T-cell (primary cell): ENCODE results near the gene KIFC1. TPM values are rescaled to one million over a fixed set of nuclear protein-coding genes. Genes with fewer than 3 reads are reported as not detected.

Experiments used
- ATAC-seq, 4 experiments: fragments of 200-7000 bp in 3 of 4; fragments of 150-1000 bp in 1 of 4; cut with Tn5 transposase; replicated peaks in 1 of 4; 1 replicate in 3 of 4; 2 replicates in 1 of 4; pipeline ENCODE4 v1.10.0; 2021; ENCODE audit warnings: moderate library complexity in 3 of 4, mild to moderate bottlenecking in 2 of 4, moderate number of reproducible peaks in 1 of 4
- CTCF ChIA-PET, 2 donors: fragments of 300-600 bp; sonication (Branson Sonifier 250); formaldehyde crosslinking; loops; one replicate each; lab custom pipeline; 2022; ENCODE audit warnings: antibody characterized with exemption in 2 of 2; lab: Charles Lee
- POLR2A ChIA-PET, 2 donors: fragments of 300-600 bp; sonication (Branson Sonifier 250); formaldehyde crosslinking; loops; one replicate each; lab custom pipeline; 2022; ENCODE audit warnings: antibody characterized with exemption in 2 of 2; lab: Charles Lee
- DNase-seq, 35 experiments: peaks; one replicate each; pipeline versions ENCODE4 v3.0.0 to v3.0.0-alpha.2; 2013 to 2023
- H3K27ac ChIP-seq: one replicate; pipeline ENCODE4 v1.5.1; 2013; ENCODE audit warnings: low read length
- H3K27me3 ChIP-seq, 2 experiments: replicated peaks in 1 of 2; 1 replicate in 1 of 2; 2 replicates in 1 of 2; pipeline versions ENCODE4 v1.6.1 to v1.7.0; 2013; ENCODE audit warnings: low read length in 1 of 2, mixed read lengths in 1 of 2; ENCODE audit not compliant: control insufficient read depth in 2 of 2, insufficient read depth in 2 of 2; ENCODE audit errors: extremely low read depth in 1 of 2
- H3K36me3 ChIP-seq, 2 donors: 1 replicate in 1 of 2; 2 replicates in 1 of 2; pipeline versions ENCODE4 v1.6.1 to v1.7.0; 2013; ENCODE audit warnings: low read length in 1 of 2; ENCODE audit not compliant: control insufficient read depth in 2 of 2, insufficient read depth in 1 of 2; ENCODE audit errors: extremely low read depth in 1 of 2
- H3K4me1 ChIP-seq, 2 experiments: 1 replicate in 1 of 2; 2 replicates in 1 of 2; pipeline versions ENCODE4 v1.6.1 to v1.7.0; 2013; ENCODE audit warnings: low read length in 2 of 2, mixed read lengths in 1 of 2; ENCODE audit not compliant: insufficient read depth in 2 of 2, control insufficient read depth in 1 of 2; ENCODE audit errors: extremely low read depth in 1 of 2
- H3K4me3 ChIP-seq, 2 donors: 1 replicate in 1 of 2; 2 replicates in 1 of 2; pipeline versions ENCODE4 v1.5.1 to v1.7.0; 2013; ENCODE audit warnings: mild to moderate bottlenecking in 2 of 2, low read length in 1 of 2, moderate library complexity in 1 of 2; ENCODE audit not compliant: control insufficient read depth in 1 of 2; ENCODE audit errors: extremely low read depth in 1 of 2
- H3K9me3 ChIP-seq: 2 replicates; pipeline ENCODE4 v1.7.0; 2013
- H3K27ac Mint-ChIP-seq, 2 donors: one replicate each; pipeline ENCODE4 v1.8.0; 2020 to 2021; ENCODE audit warnings: mild to moderate bottlenecking in 2 of 2, mixed read lengths in 2 of 2
- H3K27me3 Mint-ChIP-seq, 2 donors: one replicate each; pipeline ENCODE4 v1.8.0; 2021 to 2022; ENCODE audit warnings: mixed read lengths in 2 of 2
- H3K36me3 Mint-ChIP-seq: one replicate; pipeline ENCODE4 v1.8.0; 2021; ENCODE audit warnings: mixed read lengths
- H3K4me1 Mint-ChIP-seq, 3 donors: one replicate each; pipeline ENCODE4 v1.8.0; 2020 to 2022; ENCODE audit warnings: mixed read lengths in 3 of 3, mild to moderate bottlenecking in 1 of 3
- H3K4me3 Mint-ChIP-seq, 3 donors: one replicate each; pipeline ENCODE4 v1.8.0; 2020 to 2022; ENCODE audit warnings: mild to moderate bottlenecking in 3 of 3, mixed read lengths in 3 of 3, moderate library complexity in 3 of 3
- H3K9me3 Mint-ChIP-seq, 3 donors: one replicate each; pipeline ENCODE4 v1.8.0; 2020 to 2022; ENCODE audit warnings: mixed read lengths in 3 of 3
- WGBS: methylation state at CpG from one replicate; pipeline ENCODE4 v1.1.5; 2013; ENCODE audit warnings: missing lambda C conversion rate; ENCODE audit not compliant: insufficient coverage; 5-methylcytosine and 5-hydroxymethylcytosine counted together
- total RNA-seq, 35 experiments: library from RNA in 6 of 35; stranded (reverse) in 6 of 35; fragments of 120-200 nt in 1 of 35; gene quantifications; one replicate each; pipeline versions ENCODE4 v1.2.1 to v1.2.4 and lab custom pipeline; 2013 to 2026

The KIFC1 gene
- total RNA-seq, 5 donors from 2014 or later (not counting 1 experiment from before 2014, with no cell fraction given): 1.1 to 2.9 (median 1.8) TPM

DNA sequence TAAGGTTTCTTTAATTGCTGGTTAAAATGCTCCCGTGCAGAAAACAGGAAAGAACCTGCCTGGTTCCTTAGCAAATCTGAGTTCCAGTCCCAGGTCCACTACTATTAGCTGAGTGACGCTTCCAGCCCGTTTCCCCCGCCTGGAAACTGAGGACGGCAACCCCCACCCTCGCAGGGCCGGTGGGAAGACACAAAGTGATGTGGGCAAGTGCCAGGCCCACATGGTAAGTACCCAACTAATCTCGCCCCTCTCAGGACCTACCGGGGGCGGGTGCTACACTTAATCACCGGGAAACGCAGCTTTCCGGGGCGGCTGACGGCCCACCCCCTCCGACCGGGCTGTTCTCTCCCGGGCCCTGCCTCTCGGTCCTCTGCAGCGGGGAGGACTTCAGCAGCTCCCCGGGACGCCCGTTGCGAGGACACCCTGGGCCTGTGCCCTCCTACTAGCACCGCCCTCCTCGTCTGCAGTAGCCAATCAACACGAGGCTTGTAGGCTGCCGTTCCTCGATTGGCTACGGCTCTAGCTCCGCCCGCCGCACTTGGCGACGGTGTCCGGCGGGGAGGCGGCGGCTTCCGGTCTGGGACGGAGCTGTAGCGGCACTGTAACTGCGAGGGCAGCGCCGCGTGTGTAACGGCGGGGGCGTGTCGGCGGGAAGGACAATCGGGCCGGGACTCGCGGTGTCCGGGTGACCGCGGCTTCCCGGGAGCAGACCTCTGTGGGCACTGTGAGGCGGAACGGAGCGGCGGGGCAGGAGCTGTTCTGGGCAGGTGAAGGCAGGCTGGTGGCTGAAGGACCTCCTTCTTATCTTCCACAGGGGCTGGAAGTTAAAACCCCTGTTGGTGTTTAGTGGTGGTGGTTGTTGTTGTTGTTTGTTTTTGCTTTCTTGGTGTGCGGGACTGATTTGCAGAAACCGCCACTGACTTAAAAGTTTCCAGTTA lies 62.7 kb downstream of the KIFC1 start, which contains the start of gene ZBTB9:
Gene ZBTB9 (plus strand): TSS at position 568 of the 938 bp plus-strand sequence. CDS start 525 bp downstream, outside the sequence.
- DNase-seq: peak; percentile 82 to 95 (median 90)
- H3K4me3 ChIP-seq: peak within 1 kb of the TSS; percentile 92
- CTCF ChIA-PET: interaction anchor here (0.6 to 2.4 kb wide), 9 partner anchors 9 to 1640 kb away, joined by 3 to 18 read pairs (median 3); partner anchors contain the start of genes BAK1 (in 1 of the 2) and CUTA (in 1 of the 2)

DNA sequence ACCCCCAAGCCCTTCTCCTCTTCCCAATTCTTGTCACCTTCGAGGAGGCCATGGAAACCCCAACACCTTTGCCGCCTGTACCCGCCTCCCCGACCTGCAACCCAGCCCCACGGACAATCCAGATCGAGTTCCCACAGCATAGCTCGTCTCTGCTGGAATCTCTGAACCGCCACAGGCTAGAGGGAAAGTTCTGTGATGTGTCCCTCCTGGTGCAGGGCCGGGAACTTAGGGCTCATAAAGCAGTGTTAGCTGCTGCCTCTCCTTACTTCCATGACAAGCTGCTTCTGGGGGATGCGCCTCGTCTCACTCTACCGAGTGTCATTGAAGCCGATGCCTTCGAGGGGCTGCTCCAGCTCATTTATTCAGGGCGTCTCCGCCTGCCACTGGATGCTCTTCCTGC lies 63.4 kb downstream of the KIFC1 start:
- DNase-seq (no peak), ATAC-seq (no peak)
- peaks cover 24% of the 10 kb centered on the region for H3K36me3 Mint-ChIP-seq
- H3K27me3 ChIP-seq: no peaks in the 10 kb centered on the region
- no peaks in the 10 kb centered on the region for H3K9me3 ChIP-seq
- H3K4me3 ChIP-seq: peak overlapping the region; percentile 92
- H3K36me3 ChIP-seq: peaks cover 5 to 14% of the 10 kb centered on the region in 2 donors
- H3K4me1 Mint-ChIP-seq: peaks cover 35 to 42% (median 39%) of the 10 kb centered on the region in 3 donors
- H3K4me1 ChIP-seq: peaks cover 10 to 37% of the 10 kb centered on the region in 2 experiments
- H3K4me3 Mint-ChIP-seq: peak overlapping the region; percentile 88 to 96 (median 91)
- CTCF ChIA-PET: interaction anchor here (0.9 to 2.4 kb wide), 3 partner anchors 24 to 206 kb away, joined by 3 to 18 read pairs (median 5); partner anchors contain the start of gene BAK1 (in 1 of the 2)
- WGBS: 66% methylated on average over 14 of the region's 16 CpGs
- peak overlapping the region; percentile 69 for H3K27ac ChIP-seq
- no peaks in the 10 kb centered on the region for H3K9me3 Mint-ChIP-seq
- POLR2A ChIA-PET: interaction anchor here (0.6 to 1.4 kb wide), 4 partner anchors 24 to 125 kb away, joined by 3 to 6 read pairs (median 5); partner anchors contain the start of gene BAK1 (in 1 of the 2)
- H3K27me3 Mint-ChIP-seq: no peaks in the 10 kb centered on the region
- H3K27ac Mint-ChIP-seq: peak overlapping the region; percentile 84 to 97

More for the DNA sequence above, 62.7 kb downstream of the KIFC1 start, which contains the start of gene ZBTB9:
- H3K36me3 Mint-ChIP-seq: peaks cover 24% of the 10 kb centered on the region
- under 1% methylated on average over 49 of the region's 65 CpGs for WGBS
- H3K4me1 Mint-ChIP-seq: peaks cover 35 to 42% (median 39%) of the 10 kb centered on the region in 3 donors
- no peaks in the 10 kb centered on the region for H3K9me3 ChIP-seq
- H3K9me3 Mint-ChIP-seq: no peaks in the 10 kb centered on the region
- H3K4me1 ChIP-seq: peaks cover 10 to 37% of the 10 kb centered on the region in 2 experiments
- peak; percentile 99 to 100 (median 99) for ATAC-seq
- no peaks in the 10 kb centered on the region for H3K27me3 Mint-ChIP-seq
- H3K27me3 ChIP-seq: no peaks in the 10 kb centered on the region
- H3K27ac ChIP-seq: peak within 1 kb of the TSS; percentile 69
- peak within 1 kb of the TSS; percentile 84 to 97 for H3K27ac Mint-ChIP-seq
- peaks cover 5 to 14% of the 10 kb centered on the region in 2 donors for H3K36me3 ChIP-seq
- POLR2A ChIA-PET: interaction anchor here (0.6 to 1.4 kb wide), 6 partner anchors 24 to 1182 kb away, joined by 3 to 6 read pairs (median 4); no protein-coding TSS in a partner anchor
- H3K4me3 Mint-ChIP-seq: peak within 1 kb of the TSS; percentile 88 to 96 (median 91)

- peak overlapping the region; percentile 25 to 91 (median 61) for H3K4me3 Mint-ChIP-seq
- peaks cover 5 to 14% of the 10 kb centered on the region in 2 donors for H3K36me3 ChIP-seq
- H3K27ac Mint-ChIP-seq: no peak overlapping the region
- no peaks in the 10 kb centered on the region for H3K9me3 ChIP-seq
- H3K36me3 Mint-ChIP-seq: peaks cover 24% of the 10 kb centered on the region
- POLR2A ChIA-PET: interaction anchor here in 1 of 2 donors (0.5 to 1.2 kb wide), 2 partner anchors 119 to 124 kb away, joined by 3 read pairs; partner anchors contain the start of gene BAK1
- ATAC-seq: no peak
- no peak overlapping the region for H3K27ac ChIP-seq
- no peak overlapping the region for H3K4me3 ChIP-seq
- CTCF ChIA-PET: no interaction called here
- H3K4me1 Mint-ChIP-seq: peaks cover 35 to 42% (median 39%) of the 10 kb centered on the region in 3 donors
- peaks cover 10 to 37% of the 10 kb centered on the region in 2 experiments for H3K4me1 ChIP-seq
- WGBS: 99% methylated on average over 12 of the region's 12 CpGs
- H3K9me3 Mint-ChIP-seq: no peaks in the 10 kb centered on the region
- no peaks in the 10 kb centered on the region for H3K27me3 Mint-ChIP-seq
- DNase-seq: no peak
- no peaks in the 10 kb centered on the region for H3K27me3 ChIP-seq
Measured at GRCh38 chr6:33456156-33456555, 64.5 kb downstream of the KIFC1 start.

DNA sequence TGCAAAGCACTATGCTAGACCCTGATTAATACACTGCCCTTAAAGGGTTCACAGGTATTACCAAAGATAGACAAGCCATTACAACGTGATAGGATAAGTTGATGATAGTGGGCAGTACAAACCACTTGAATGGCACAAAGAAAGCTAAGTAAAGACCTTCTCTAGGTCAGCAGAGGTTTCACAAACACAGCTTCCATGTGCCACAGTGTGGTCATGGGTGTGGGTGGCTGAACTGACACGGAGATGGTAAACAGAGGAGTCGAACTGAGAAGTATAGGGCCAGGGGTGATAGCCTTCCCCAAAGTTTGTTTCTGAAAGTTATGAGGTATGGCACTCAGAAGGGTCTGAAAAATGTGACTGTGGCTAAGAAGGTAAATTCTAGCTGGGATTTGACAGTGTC lies 67.1 kb downstream of the KIFC1 start:
- POLR2A ChIA-PET: no interaction called here
- DNase-seq (no peak), ATAC-seq (no peak)
- Histone ChIP-seq H3K27ac (no peak overlapping the region), H3K36me3 (peaks cover 5 to 14% of the 10 kb centered on the region in 2 donors), H3K4me3 (no peak overlapping the region), H3K4me1 (peaks cover 5 to 19% of the 10 kb centered on the region in 2 experiments), H3K9me3 (no peaks in the 10 kb centered on the region), H3K27me3 (no peaks in the 10 kb centered on the region)
- H3K4me3 Mint-ChIP-seq: no peak overlapping the region
- H3K27me3 Mint-ChIP-seq: peaks cover 0 to 2% of the 10 kb centered on the region in 2 donors
- no CpG with 5 or more reads among the region's 3 CpGs for WGBS
- CTCF ChIA-PET: no interaction called here
- H3K9me3 Mint-ChIP-seq: no peaks in the 10 kb centered on the region
- peaks cover 24% of the 10 kb centered on the region for H3K36me3 Mint-ChIP-seq
- no peak overlapping the region for H3K27ac Mint-ChIP-seq
- H3K4me1 Mint-ChIP-seq: peaks cover 22 to 28% (median 27%) of the 10 kb centered on the region in 3 donors

DNA sequence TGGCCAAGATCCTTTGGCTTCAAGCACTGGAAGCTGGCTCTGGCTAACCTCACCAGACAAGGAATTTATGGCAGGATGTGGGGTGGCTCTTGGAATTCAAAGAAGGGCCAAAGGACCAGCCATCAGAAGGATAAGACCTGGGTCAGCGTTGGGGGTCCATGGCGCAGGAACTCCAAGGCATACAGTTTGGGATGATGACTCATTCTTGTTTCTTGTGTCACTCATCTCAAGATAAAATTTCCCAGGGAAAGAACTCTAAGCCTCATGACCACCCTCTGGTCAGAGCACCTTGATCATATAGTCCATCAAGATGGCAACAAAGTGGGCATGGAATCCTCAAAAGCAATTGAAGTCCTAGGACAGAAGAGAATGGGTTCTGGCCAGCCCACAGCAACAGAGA lies 67.6 kb downstream of the KIFC1 start:
- H3K4me3 ChIP-seq: no peak overlapping the region
- H3K4me1 ChIP-seq: peaks cover 5 to 15% of the 10 kb centered on the region in 2 experiments
- peaks cover 5 to 14% of the 10 kb centered on the region in 2 donors for H3K36me3 ChIP-seq
- ATAC-seq: no peak
- H3K9me3 Mint-ChIP-seq: no peaks in the 10 kb centered on the region
- H3K4me3 Mint-ChIP-seq: no peak overlapping the region
- POLR2A ChIA-PET: no interaction called here
- H3K36me3 Mint-ChIP-seq: peaks cover 24% of the 10 kb centered on the region
- no peak overlapping the region for H3K27ac ChIP-seq
- no peaks in the 10 kb centered on the region for H3K9me3 ChIP-seq
- CTCF ChIA-PET: no interaction called here
- peaks cover 0 to 2% of the 10 kb centered on the region in 2 donors for H3K27me3 Mint-ChIP-seq
- no peak overlapping the region for H3K27ac Mint-ChIP-seq
- H3K27me3 ChIP-seq: no peaks in the 10 kb centered on the region
- no peak for DNase-seq
- WGBS: no CpG with 5 or more reads among the region's 2 CpGs
- peaks cover 18 to 24% (median 22%) of the 10 kb centered on the region in 3 donors for H3K4me1 Mint-ChIP-seq
